Measurements from ENCODE around the gene ZNF333. TPM values are rescaled to one million over a fixed set of nuclear protein-coding genes. Genes with fewer than 3 reads are reported as not detected.

Gene ZNF333
- total RNA-seq, 2 experiments from 2014 or later = 6.4 to 7.1 TPM

GRCh38 chr19:14782626-14783409 is 93.0 kb downstream of the ZNF333 start:
- H3K4me1 Mint-ChIP-seq = peaks cover 10% of the 10 kb centered on the region
- peaks cover 50% of the 10 kb centered on the region for H3K27me3 Mint-ChIP-seq
- no peak overlapping the region for H3K4me3 Mint-ChIP-seq
- H3K36me3 Mint-ChIP-seq = no peaks in the 10 kb centered on the region
- no peaks in the 10 kb centered on the region for H3K9me3 Mint-ChIP-seq
- no peak for DNase-seq
- no peak overlapping the region for H3K27ac Mint-ChIP-seq

Other genes with a start within 250 kb of the ZNF333 start
- under 1 TPM; 0.25 to 0.40 TPM for gene PTGER1, start 214.7 kb upstream of the ZNF333 start, total RNA-seq
- gene GIPC1, start 193.9 kb upstream of the ZNF333 start, total RNA-seq = 10 to 100 TPM; 22.5 to 24.8 TPM
- 10 to 100 TPM; 45.0 to 45.7 TPM for gene DNAJB1, start 171.7 kb upstream of the ZNF333 start, total RNA-seq
- 10 to 100 TPM; 86.1 to 88.7 TPM for gene TECR, start 160.5 kb upstream of the ZNF333 start, total RNA-seq
- gene NDUFB7, start 118.0 kb upstream of the ZNF333 start, total RNA-seq = 100 to 1,000 TPM; 128 to 129 TPM
- under 1 TPM; 0.64 to 0.84 TPM for gene CLEC17A, start 107.0 kb upstream of the ZNF333 start, total RNA-seq
- gene ADGRE3, start 15.2 kb upstream of the ZNF333 start, total RNA-seq = not detected
- gene ADGRE2, start 88.5 kb downstream of the ZNF333 start, total RNA-seq = under 1 TPM; 0.29 to 0.48 TPM
- gene OR7A5, start 145.1 kb downstream of the ZNF333 start, total RNA-seq = not detected
- gene OR7C1, start 145.1 kb downstream of the ZNF333 start, total RNA-seq = not detected
- gene OR7A10, start 158.9 kb downstream of the ZNF333 start, total RNA-seq = not detected
- not detected for gene OR7A17, start 196.1 kb downstream of the ZNF333 start, total RNA-seq

All from activated naive CD8-positive, alpha-beta T cell treated with anti-CD3 and anti-CD28 coated beads for 36 hours (primary cell).